ENCODE measurements around the gene KRT34.
"Not testable (repeated sequence)": the region's sequence is repeated elsewhere in the genome, so short reads cannot be mapped to it uniquely, and the experiment has no call there.

KRT34 gene

GRCh38 chr17:41381943-41382342, at the start of gene KRT34:
Gene KRT34 (minus strand): TSS chr17:41382306. CDS start chr17:41382246, 60 bp downstream.
- DNase-seq = not testable (repeated sequence)

DNA sequence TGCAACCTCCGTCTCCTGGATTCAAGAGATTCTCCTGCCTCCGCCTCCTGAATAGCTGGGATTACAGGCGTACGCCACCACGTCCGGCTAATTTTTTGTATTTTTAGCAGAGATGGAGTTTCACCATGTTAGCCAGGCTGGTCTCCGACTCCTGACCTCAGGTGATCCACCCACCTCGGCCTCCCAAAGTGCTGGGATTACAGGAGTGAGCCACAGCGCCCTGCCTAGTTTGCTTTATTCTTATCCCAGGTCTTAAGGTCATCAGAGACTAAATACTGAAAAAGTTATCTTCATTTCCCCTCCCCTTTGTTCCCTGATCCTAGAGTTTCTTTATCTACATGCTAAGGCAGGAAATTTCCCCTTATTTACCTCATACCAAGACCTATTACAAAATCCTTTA, 48.3 kb upstream of the KRT34 start:
- DNase-seq = not testable (repeated sequence)

DNA sequence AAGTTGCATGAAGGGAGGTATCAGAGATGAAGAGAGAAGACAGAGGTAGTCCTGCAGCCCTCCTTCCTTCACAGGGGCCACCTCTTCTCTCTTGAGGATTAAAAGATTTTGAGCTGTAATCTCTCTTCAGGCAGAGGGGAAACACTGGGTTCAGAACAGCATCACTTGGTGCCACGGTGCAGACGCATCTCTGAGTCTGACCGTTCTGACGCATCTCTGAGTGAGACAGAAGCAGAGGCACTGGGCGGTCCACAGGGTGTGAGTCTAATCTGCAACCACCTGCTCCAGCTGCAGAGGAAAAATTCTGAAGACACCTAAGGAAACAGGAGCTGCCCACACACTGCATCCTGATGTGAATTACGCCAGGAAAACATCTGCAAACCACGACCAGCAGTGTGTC, 47.6 kb upstream of the KRT34 start:
- no peak for DNase-seq

DNA sequence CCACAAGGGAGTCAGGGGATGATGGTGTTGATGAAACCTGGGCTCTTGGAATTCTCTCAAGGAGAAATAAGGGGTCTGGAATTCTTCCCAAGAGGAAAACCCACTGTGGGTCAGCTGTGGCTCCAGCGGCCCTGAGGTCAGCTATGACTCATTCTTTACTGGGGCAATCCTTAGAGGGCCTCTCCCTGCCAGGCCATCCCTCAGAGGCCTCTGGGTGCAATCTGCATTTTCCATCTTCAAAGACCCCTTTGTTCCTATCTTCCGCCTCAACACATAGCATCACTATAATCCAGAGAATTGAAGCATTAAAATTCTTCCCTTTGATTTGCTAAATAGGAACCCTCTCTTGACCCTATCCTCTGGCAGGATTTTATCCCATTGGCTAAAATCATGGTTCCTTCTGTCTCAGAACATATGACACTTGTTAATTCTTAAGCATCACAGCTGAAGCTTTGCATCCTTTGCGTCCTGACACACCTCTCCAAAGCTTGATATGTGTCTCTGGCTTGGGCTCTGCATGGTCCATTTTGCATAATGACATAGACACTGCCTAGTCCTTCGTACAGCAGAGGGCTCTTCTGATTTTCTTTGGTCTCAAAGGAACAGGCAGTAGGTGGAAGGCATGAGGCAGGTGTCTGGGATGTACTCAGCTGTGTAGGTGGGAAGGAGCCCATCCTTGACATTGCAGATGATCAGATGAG, 46.6 kb upstream of the KRT34 start:
- no peak for DNase-seq

- DNase-seq = no peak
Observed at GRCh38 chr17:41424111-41424635, 42.1 kb upstream of the KRT34 start, which contains the start of gene KRT37. Gene KRT37 (minus strand): TSS chr17:41424585. CDS start chr17:41424523, 62 bp downstream.

DNA sequence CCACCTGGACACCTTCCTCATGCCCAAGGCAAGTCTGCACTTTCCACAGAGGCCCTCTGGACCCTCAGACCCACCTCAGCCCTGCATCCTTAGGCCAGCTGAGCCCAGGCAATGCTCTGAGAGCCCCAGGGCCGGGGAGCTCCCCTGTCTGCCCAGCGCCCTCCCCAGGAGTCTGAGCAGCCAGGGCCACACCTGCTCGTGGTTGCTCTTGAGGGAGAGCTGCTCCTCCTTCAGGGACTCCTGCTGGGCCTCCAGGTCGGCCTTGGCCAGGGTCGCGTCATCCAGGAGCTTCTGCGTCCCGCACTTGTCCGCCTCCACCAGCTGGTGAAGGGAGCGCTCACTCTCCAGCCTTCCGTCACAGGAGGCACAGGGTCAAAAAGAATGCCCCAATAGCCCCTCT, 40.5 kb upstream of the KRT34 start:
- DNase-seq = not testable (repeated sequence)

- no peak for DNase-seq
Observed at GRCh38 chr17:41421617-41422016, 39.5 kb upstream of the KRT34 start.

GRCh38 chr17:41421116-41421515, 39.0 kb upstream of the KRT34 start:
- no peak for DNase-seq

- no peak for DNase-seq
Observed at GRCh38 chr17:41420134-41420533, 38.0 kb upstream of the KRT34 start.

DNA sequence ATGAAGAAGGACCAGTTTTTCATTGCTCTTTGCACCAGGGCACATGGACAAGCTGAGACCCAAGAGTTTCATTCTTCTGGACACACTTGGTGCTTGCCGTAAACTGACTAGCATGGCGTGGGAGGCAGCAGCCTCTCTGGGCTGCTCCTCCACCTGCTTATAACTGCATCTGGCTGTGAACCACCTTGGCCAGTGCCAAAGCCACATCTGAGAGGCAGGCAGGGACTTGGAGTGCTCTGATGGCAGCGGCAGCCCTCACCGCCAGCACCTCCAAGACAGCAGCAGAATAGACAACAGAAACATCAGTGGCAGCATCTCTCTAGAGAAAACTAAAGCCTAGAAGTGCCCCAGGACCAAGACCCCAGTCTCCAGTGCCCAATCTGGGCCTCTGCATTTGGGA, 37.6 kb upstream of the KRT34 start:
- DNase-seq = no peak

DNA sequence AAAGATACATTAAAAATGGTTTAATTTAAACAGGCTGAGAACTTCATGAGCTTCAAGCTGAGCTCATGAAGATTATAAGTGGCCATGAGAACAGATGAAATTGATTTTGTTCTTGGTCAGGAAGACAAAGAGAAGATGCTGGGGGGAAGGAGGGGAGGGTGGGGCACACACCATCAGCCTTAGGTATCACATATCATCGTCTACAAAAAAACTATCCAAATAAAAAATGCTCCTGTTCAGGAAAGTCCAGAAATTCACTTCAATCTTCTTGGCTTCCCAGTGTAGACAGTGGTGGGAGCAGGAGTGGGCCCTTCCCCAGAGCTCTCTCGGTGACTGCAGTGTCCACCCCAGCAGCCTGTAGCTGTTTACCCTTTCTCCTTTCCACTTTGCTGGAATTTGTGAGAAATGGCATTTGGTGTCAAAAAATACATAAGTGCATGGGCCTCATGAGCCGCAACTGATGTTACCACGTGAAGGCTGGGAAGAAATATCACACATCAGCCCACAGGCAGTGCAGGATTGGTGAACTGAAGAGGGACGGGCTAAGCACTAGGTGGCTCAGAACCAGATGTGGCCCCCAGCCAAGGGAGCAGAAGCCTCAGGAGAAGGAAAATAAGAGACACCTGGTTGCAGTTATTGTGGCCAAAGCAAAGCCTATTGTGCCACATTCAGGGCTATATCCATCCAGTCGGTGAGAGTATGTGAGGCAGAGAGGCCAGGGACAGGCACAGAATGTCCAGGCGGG, 36.2 kb upstream of the KRT34 start:
- DNase-seq = no peak

- DNase-seq = no peak
Observed at GRCh38 chr17:41417576-41418015, 35.5 kb upstream of the KRT34 start.

DNA sequence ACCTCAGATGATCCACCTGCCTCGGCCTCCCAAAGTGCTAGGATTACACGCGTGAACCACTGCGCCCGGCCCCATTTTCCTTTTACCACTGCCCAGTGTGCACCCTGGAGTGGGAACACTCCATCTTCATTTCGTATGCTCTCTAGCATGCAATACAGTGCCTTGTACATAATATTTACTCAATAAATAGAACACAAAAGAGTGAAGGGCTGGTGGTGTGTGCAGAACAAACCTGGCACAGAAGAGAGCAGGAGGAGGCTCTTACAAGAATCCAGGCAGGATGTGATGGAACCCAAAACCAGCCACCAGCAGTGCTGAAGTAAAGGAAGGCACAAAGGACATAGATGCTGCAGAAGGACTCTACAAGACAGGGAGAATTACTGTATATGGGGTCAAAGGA, 35.0 kb upstream of the KRT34 start:
- DNase-seq = no peak

DNA sequence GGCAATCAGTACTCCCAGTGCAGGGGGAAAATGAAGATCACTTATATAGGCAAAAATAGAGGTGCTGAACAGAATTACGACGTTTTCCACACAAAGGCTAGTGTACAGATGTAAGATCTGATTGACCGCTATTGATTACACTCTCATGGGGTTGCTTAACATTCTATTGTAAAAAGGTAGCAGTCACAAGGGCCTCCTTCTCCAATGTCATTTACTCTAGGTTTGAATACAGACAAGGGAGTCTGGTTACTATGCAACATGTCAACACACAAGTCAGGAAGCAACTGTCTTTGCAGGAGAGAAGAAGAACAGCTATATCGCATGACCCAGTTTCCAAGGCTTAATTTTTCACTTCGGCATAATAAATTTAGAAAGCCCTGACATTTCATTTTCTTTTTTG, 34.4 kb upstream of the KRT34 start:
- DNase-seq = no peak

GRCh38 chr17:41415833-41416335, 33.8 kb upstream of the KRT34 start:
- no peak for DNase-seq

GRCh38 chr17:41415411-41415810, 33.3 kb upstream of the KRT34 start:
- DNase-seq = no peak

- DNase-seq = no peak
Observed at GRCh38 chr17:41413982-41414381, 31.9 kb upstream of the KRT34 start.

- DNase-seq = no peak
Observed at GRCh38 chr17:41413353-41413957, 31.3 kb upstream of the KRT34 start.

DNA sequence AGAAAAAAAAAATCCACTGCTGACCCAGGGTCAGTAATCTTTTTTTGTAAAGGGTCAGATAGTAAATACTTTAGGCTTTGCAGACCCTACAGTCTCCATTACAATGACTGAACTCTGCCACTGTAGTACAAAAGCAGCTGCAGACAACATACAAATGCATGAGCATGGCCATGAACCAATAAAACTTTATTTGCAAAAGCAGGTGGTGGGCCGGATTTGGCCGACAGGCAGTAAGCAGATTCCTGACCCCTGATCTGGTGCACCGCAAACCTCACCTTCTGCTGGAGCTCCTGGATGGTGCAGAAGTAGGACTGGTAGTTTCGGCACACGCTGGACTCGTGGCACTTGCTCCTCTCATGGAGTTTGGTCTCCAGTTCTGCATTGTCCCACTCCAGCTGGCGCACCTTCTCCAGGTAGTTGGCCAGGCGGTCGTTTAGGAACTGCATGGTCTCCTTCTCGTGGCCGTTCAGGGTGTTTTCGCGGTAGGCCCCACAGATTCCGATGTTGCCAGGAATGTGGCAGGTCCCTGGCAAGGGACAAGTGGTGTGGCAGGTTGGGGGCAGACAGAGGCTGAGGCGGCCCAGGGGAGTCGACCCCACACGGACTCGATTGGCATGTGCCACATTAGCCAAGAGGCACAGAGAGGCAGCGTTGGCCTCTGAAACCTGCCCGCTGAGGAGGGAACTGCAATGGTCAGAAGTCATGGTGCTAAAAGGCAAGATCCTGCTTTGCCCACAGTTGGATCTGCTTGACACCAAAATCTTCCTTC, 29.1 kb upstream of the KRT34 start:
- DNase-seq = no peak

GRCh38 chr17:41407226-41407625, 25.1 kb upstream of the KRT34 start:
- DNase-seq = no peak

GRCh38 chr17:41406205-41406604, 24.1 kb upstream of the KRT34 start:
- DNase-seq = no peak

GRCh38 chr17:41404024-41404671, 22.0 kb upstream of the KRT34 start:
- DNase-seq = no peak

Measured in activated CD4-positive, alpha-beta T cell treated with anti-CD3 and anti-CD28 coated beads, Interleukin-2, amount 50 U/mL, for 1 hour (primary cell).